Prostate gland (tissue), 2 donors: Measurements from ENCODE around the gene WDR77. TPM values are rescaled to one million over a fixed set of nuclear protein-coding genes. Genes with fewer than 3 reads are reported as not detected.

Experiments used
- DNase-seq: peaks from one replicate; pipeline ENCODE4 v3.0.0-alpha.2; 2019; ENCODE audit warnings: low spot score
- H3K27ac ChIP-seq, 2 donors: fragments of 200-600 bp; sonication (generic); 2 replicates each; pipeline ENCODE4 v1.5.1; 2017 to 2019
- H3K27me3 ChIP-seq: fragments of 200-600 bp; sonication (generic); replicated peaks from 2 replicates; pipeline ENCODE4 v1.5.1; 2019; ENCODE audit not compliant: insufficient read depth
- H3K36me3 ChIP-seq, 2 donors: fragments of 200-600 bp; sonication (generic); 1 replicate in 1 of 2; 2 replicates in 1 of 2; pipeline versions ENCODE4 v1.5.1 to v1.8.1; 2017 to 2019
- H3K4me1 ChIP-seq: fragments of 200-600 bp; sonication (generic); replicated peaks from 2 replicates; pipeline ENCODE4 v1.5.1; 2019
- H3K4me3 ChIP-seq, 2 donors: fragments of 200-600 bp; sonication (generic); 2 replicates each; pipeline ENCODE4 v1.5.1; 2017 to 2019
- H3K9me3 ChIP-seq: fragments of 200-600 bp; sonication (generic); 2 replicates; pipeline ENCODE4 v1.5.1; 2017
- CTCF ChIP-seq, 4 experiments: fragments of 200-600 bp in 2 of 4; fragments of 450-650 bp in 2 of 4; sonication (generic) in 2 of 4; IDR thresholded peaks; 1 replicate in 3 of 4; 2 replicates in 1 of 4; pipeline ENCODE4 v1.5.1; 2016 to 2019; ENCODE audit warnings: antibody characterized with exemption in 4 of 4, mild to moderate bottlenecking in 2 of 4, moderate library complexity in 2 of 4
- POLR2A ChIP-seq: fragments of 450-650 bp; IDR thresholded peaks from one replicate; pipeline ENCODE4 v1.6.1; 2016; ENCODE audit warnings: antibody characterized with exemption, mild to moderate bottlenecking
- POLR2AphosphoS5 ChIP-seq: sonication (generic); formaldehyde crosslinking; IDR thresholded peaks from one replicate; pipeline ENCODE4 v1.6.1; 2017; ENCODE audit warnings: antibody characterized with exemption
- WGBS: methylation state at CpG from one replicate; pipeline ENCODE4 v1.1.5; 2018; 5-methylcytosine and 5-hydroxymethylcytosine counted together
- intact Hi-C: fragments of 100-400 bp; cut with DNase I; formaldehyde crosslinking; loops from one replicate; pipeline ENCODE4 v1.14.2; 2022
- small RNA-seq, 2 donors: library from RNA; depleted of rRNA; stranded (forward); fragments of <200 nt; gene quantifications; one replicate each; pipeline ENCODE3, GENCODE V24; 2016
- total RNA-seq, 2 donors: library from RNA; depleted of rRNA; stranded (reverse); fragments of >200 nt; gene quantifications; one replicate each; pipeline ENCODE4 v1.1.0, GENCODE V29; 2016

WDR77 gene
- total RNA-seq, 2 donors from 2014 or later = 19.1 to 31.6 TPM

- intact Hi-C loops = loop anchor here (2.0 kb wide), 1 partner anchor 177 kb away; no protein-coding TSS in a partner anchor
- Histone ChIP-seq H3K4me3 (no peak overlapping the region), H3K9me3 (no peaks in the 10 kb centered on the region), H3K4me1 (no peaks in the 10 kb centered on the region), H3K27ac (no peak overlapping the region), H3K36me3 (no peaks in the 10 kb centered on the region), H3K27me3 (no peaks in the 10 kb centered on the region)
- 19% methylated on average over 9 of the region's 9 CpGs for WGBS
- peak; percentile 67 for DNase-seq
- TF ChIP-seq POLR2AphosphoS5 = peak; percentile 29
- TF ChIP-seq POLR2A = no peak
- TF ChIP-seq CTCF (IDR thresholded peaks at IDR 0.05) = peak; percentile 53 to 87 (median 79)
These were observed 49.1 kb downstream of the WDR77 start for GRCh38 chr1:111399792-111400610.

GRCh38 chr1:111392460-111392945, 56.6 kb downstream of the WDR77 start:
- intact Hi-C loops = no loop called here
- DNase-seq = no peak
- no peaks in the 10 kb centered on the region for H3K4me1 ChIP-seq
- H3K4me3 ChIP-seq = no peak overlapping the region
- no peaks in the 10 kb centered on the region for H3K9me3 ChIP-seq
- no peaks in the 10 kb centered on the region for H3K36me3 ChIP-seq
- H3K27me3 ChIP-seq = no peaks in the 10 kb centered on the region
- 89% methylated on average over 1 of the region's 1 CpG for WGBS
- H3K27ac ChIP-seq = no peak overlapping the region
- TF ChIP-seq POLR2A (no peak), CTCF (IDR thresholded peaks at IDR 0.05) (no peak), POLR2AphosphoS5 (no peak)

GRCh38 chr1:111392042-111392441, 57.0 kb downstream of the WDR77 start:
- no peak for DNase-seq
- WGBS = 87% methylated on average over 1 of the region's 1 CpG
- TF ChIP-seq POLR2A (no peak), POLR2AphosphoS5 (no peak), CTCF (IDR thresholded peaks at IDR 0.05) (no peak)
- H3K4me1 ChIP-seq = no peaks in the 10 kb centered on the region
- H3K9me3 ChIP-seq = no peaks in the 10 kb centered on the region
- H3K27me3 ChIP-seq = no peaks in the 10 kb centered on the region
- no peak overlapping the region for H3K27ac ChIP-seq
- no peak overlapping the region for H3K4me3 ChIP-seq
- H3K36me3 ChIP-seq = no peaks in the 10 kb centered on the region
- intact Hi-C loops = no loop called here

Small RNA genes within 50 kb of the gene (small RNA-seq; reads per million reads assigned to genes)
- gene RF00019 (0 reads per million in 2 donors), gene RNU6-792P (0 reads per million in 2 donors)

Other genes starting within 250 kb of the WDR77 start
- 10 to 100 TPM; 25.4 to 37.2 TPM for gene DENND2D, start 248.6 kb downstream of the WDR77 start, total RNA-seq
- 10 to 100 TPM in 1 of 2 donors, under 1 TPM in 1; 0.82 to 10.6 TPM for gene CHI3L2, start 221.5 kb downstream of the WDR77 start, total RNA-seq
- gene CHIA, start 158.4 kb downstream of the WDR77 start, total RNA-seq = not detected
- 1 to 10 TPM; 2.9 to 3.5 TPM for gene OVGP1, start 21.5 kb downstream of the WDR77 start, total RNA-seq
- gene ATP5PB, start 208 bp upstream of the WDR77 start, total RNA-seq = 100 to 1,000 TPM; 144 to 192 TPM
- gene C1orf162, start 24.7 kb upstream of the WDR77 start, total RNA-seq = 1 to 10 TPM; 3.2 to 9.6 TPM
- 1 to 10 TPM; 2.0 to 2.9 TPM for gene ADORA3, start 54.4 kb upstream of the WDR77 start, total RNA-seq
- 10 to 100 TPM in 1 of 2 donors, under 1 TPM in 1; 0.64 to 11.4 TPM for gene TMIGD3, start 54.4 kb upstream of the WDR77 start, total RNA-seq
- 10 to 100 TPM; 31.4 to 39.1 TPM for gene RAP1A, start 170.5 kb upstream of the WDR77 start, total RNA-seq